ENCODE measurements around the gene FAM117B.
A peak's percentile ranks its signal among the peaks of the same experiment; 100 is the strongest.

Gene FAM117B

GRCh38 chr2:202624133-202624532 is 10.6 kb upstream of the FAM117B start:
- Mint-ChIP-seq H3K9me3 (no peaks in the 10 kb centered on the region), H3K4me1 (ENCODE audit: low read depth) (no peaks in the 10 kb centered on the region), H3K27me3 (ENCODE audit: low read depth) (no peaks in the 10 kb centered on the region), H3K4me3 (no peak overlapping the region), H3K27ac (no peak overlapping the region), H3K36me3 (ENCODE audit: low read depth) (no peaks in the 10 kb centered on the region)
- no peak for DNase-seq (ENCODE audit: low spot score)

GRCh38 chr2:202627042-202627441 is 7.7 kb upstream of the FAM117B start:
- Mint-ChIP-seq H3K27me3 (ENCODE audit: low read depth) (no peaks in the 10 kb centered on the region), H3K36me3 (ENCODE audit: low read depth) (no peaks in the 10 kb centered on the region), H3K4me3 (no peak overlapping the region), H3K9me3 (no peaks in the 10 kb centered on the region), H3K27ac (no peak overlapping the region), H3K4me1 (ENCODE audit: low read depth) (no peaks in the 10 kb centered on the region)
- no peak for DNase-seq (ENCODE audit: low spot score)

GRCh38 chr2:202628646-202629198 is 6.0 kb upstream of the FAM117B start:
- DNase-seq (ENCODE audit: low spot score), result no peak
- H3K27ac Mint-ChIP-seq, result no peak overlapping the region

GRCh38 chr2:202632682-202633290 is 2.0 kb upstream of the FAM117B start:
- Mint-ChIP-seq H3K4me1 (ENCODE audit: low read depth) (peaks cover 20% of the 10 kb centered on the region), H3K36me3 (ENCODE audit: low read depth) (peaks cover 6% of the 10 kb centered on the region), H3K4me3 (no peak overlapping the region), H3K9me3 (no peaks in the 10 kb centered on the region), H3K27ac (no peak overlapping the region), H3K27me3 (ENCODE audit: low read depth) (no peaks in the 10 kb centered on the region)
- DNase-seq (ENCODE audit: low spot score), result no peak

More at GRCh38 chr2:202628646-202629198, 6.0 kb upstream of the FAM117B start:
- Mint-ChIP-seq H3K9me3 (no peaks in the 10 kb centered on the region), H3K4me3 (no peak overlapping the region), H3K36me3 (ENCODE audit: low read depth) (no peaks in the 10 kb centered on the region), H3K27me3 (ENCODE audit: low read depth) (no peaks in the 10 kb centered on the region), H3K4me1 (ENCODE audit: low read depth) (peaks cover 4% of the 10 kb centered on the region)

GRCh38 chr2:202633470-202633869 is 1.3 kb upstream of the FAM117B start:
- no peaks in the 10 kb centered on the region for H3K9me3 Mint-ChIP-seq

GRCh38 chr2:202635428-202636212 is 851 bp downstream of the FAM117B start:
- Mint-ChIP-seq H3K27ac (peak overlapping the region; percentile 91), H3K9me3 (no peaks in the 10 kb centered on the region), H3K4me1 (ENCODE audit: low read depth) (peaks cover 41% of the 10 kb centered on the region), H3K27me3 (ENCODE audit: low read depth) (no peaks in the 10 kb centered on the region), H3K4me3 (peak overlapping the region; percentile 98), H3K36me3 (ENCODE audit: low read depth) (peaks cover 9% of the 10 kb centered on the region)
- peak; percentile 75 for DNase-seq (ENCODE audit: low spot score)

More at GRCh38 chr2:202633470-202633869, 1.3 kb upstream of the FAM117B start:
- Mint-ChIP-seq H3K36me3 (ENCODE audit: low read depth) (peaks cover 9% of the 10 kb centered on the region), H3K4me1 (ENCODE audit: low read depth) (peaks cover 25% of the 10 kb centered on the region), H3K27me3 (ENCODE audit: low read depth) (no peaks in the 10 kb centered on the region), H3K4me3 (peak overlapping the region; percentile 98), H3K27ac (no peak overlapping the region)
- DNase-seq (ENCODE audit: low spot score), result no peak

- H3K36me3 Mint-ChIP-seq (ENCODE audit: low read depth), result peaks cover 9% of the 10 kb centered on the region
- DNase-seq (ENCODE audit: low spot score), result no peak
- H3K27me3 Mint-ChIP-seq (ENCODE audit: low read depth), result no peaks in the 10 kb centered on the region
- H3K4me1 Mint-ChIP-seq (ENCODE audit: low read depth), result peaks cover 45% of the 10 kb centered on the region
- H3K27ac Mint-ChIP-seq, result peak overlapping the region; percentile 91
- H3K4me3 Mint-ChIP-seq, result peak overlapping the region; percentile 86
- no peaks in the 10 kb centered on the region for H3K9me3 Mint-ChIP-seq
These were observed 1.4 kb downstream of the FAM117B start for GRCh38 chr2:202636213-202636513.

GRCh38 chr2:202638721-202639120 is 4.0 kb downstream of the FAM117B start:
- Mint-ChIP-seq H3K9me3 (no peaks in the 10 kb centered on the region), H3K4me3 (peak overlapping the region; percentile 60)
- no peak for DNase-seq (ENCODE audit: low spot score)

GRCh38 chr2:202639231-202639630 is 4.5 kb downstream of the FAM117B start:
- no peaks in the 10 kb centered on the region for H3K27me3 Mint-ChIP-seq (ENCODE audit: low read depth)

More at GRCh38 chr2:202638721-202639120, 4.0 kb downstream of the FAM117B start:
- Mint-ChIP-seq H3K27me3 (ENCODE audit: low read depth) (no peaks in the 10 kb centered on the region), H3K27ac (peak overlapping the region; percentile 70), H3K36me3 (ENCODE audit: low read depth) (peaks cover 9% of the 10 kb centered on the region), H3K4me1 (ENCODE audit: low read depth) (peaks cover 44% of the 10 kb centered on the region)

GRCh38 chr2:202642567-202642966 is 7.8 kb downstream of the FAM117B start:
- no peak overlapping the region for H3K4me3 Mint-ChIP-seq
- H3K36me3 Mint-ChIP-seq (ENCODE audit: low read depth), result peaks cover 4% of the 10 kb centered on the region
- no peaks in the 10 kb centered on the region for H3K9me3 Mint-ChIP-seq
- H3K4me1 Mint-ChIP-seq (ENCODE audit: low read depth), result peaks cover 43% of the 10 kb centered on the region
- no peak for DNase-seq (ENCODE audit: low spot score)
- H3K27me3 Mint-ChIP-seq (ENCODE audit: low read depth), result no peaks in the 10 kb centered on the region
- H3K27ac Mint-ChIP-seq, result no peak overlapping the region

More at GRCh38 chr2:202639231-202639630, 4.5 kb downstream of the FAM117B start:
- DNase-seq (ENCODE audit: low spot score), result no peak
- H3K36me3 Mint-ChIP-seq (ENCODE audit: low read depth), result peaks cover 9% of the 10 kb centered on the region
- peak overlapping the region; percentile 70 for H3K27ac Mint-ChIP-seq
- H3K4me3 Mint-ChIP-seq, result peak overlapping the region; percentile 60
- no peaks in the 10 kb centered on the region for H3K9me3 Mint-ChIP-seq
- H3K4me1 Mint-ChIP-seq (ENCODE audit: low read depth), result peaks cover 41% of the 10 kb centered on the region

- Mint-ChIP-seq H3K36me3 (ENCODE audit: low read depth) (peaks cover under 1% of the 10 kb centered on the region), H3K4me3 (peak overlapping the region; percentile 77), H3K4me1 (ENCODE audit: low read depth) (peaks cover 44% of the 10 kb centered on the region), H3K27ac (peak overlapping the region; percentile 91), H3K9me3 (no peaks in the 10 kb centered on the region), H3K27me3 (ENCODE audit: low read depth) (no peaks in the 10 kb centered on the region)
- no peak for DNase-seq (ENCODE audit: low spot score)
These were observed 8.5 kb downstream of the FAM117B start for GRCh38 chr2:202643012-202643858.

GRCh38 chr2:202652119-202652518 is 17.4 kb downstream of the FAM117B start:
- Mint-ChIP-seq H3K36me3 (ENCODE audit: low read depth) (peaks cover 6% of the 10 kb centered on the region), H3K4me3 (no peak overlapping the region), H3K27ac (no peak overlapping the region), H3K4me1 (ENCODE audit: low read depth) (peaks cover 46% of the 10 kb centered on the region), H3K27me3 (ENCODE audit: low read depth) (no peaks in the 10 kb centered on the region), H3K9me3 (no peaks in the 10 kb centered on the region)
- no peak for DNase-seq (ENCODE audit: low spot score)

- no peak overlapping the region for H3K4me3 Mint-ChIP-seq
- H3K4me1 Mint-ChIP-seq (ENCODE audit: low read depth), result peaks cover 49% of the 10 kb centered on the region
- H3K27me3 Mint-ChIP-seq (ENCODE audit: low read depth), result no peaks in the 10 kb centered on the region
These were observed 19.1 kb downstream of the FAM117B start for GRCh38 chr2:202653890-202654289.

More at GRCh38 chr2:202653890-202654289, 19.1 kb downstream of the FAM117B start:
- Mint-ChIP-seq H3K27ac (no peak overlapping the region), H3K9me3 (no peaks in the 10 kb centered on the region), H3K36me3 (ENCODE audit: low read depth) (peaks cover 6% of the 10 kb centered on the region)
- no peak for DNase-seq (ENCODE audit: low spot score)

All from T-helper 2 cell treated with Interferon-gamma antibody and Interleukin-4, amounts not matched to agents 5 μg/mL and 100 μg/mL, for 36 hours (primary cell).